GM12878 (cell line): ENCODE results near the gene C1orf232. TPM values are rescaled to one million over a fixed set of nuclear protein-coding genes. Genes with fewer than 3 reads are reported as not detected.

Source experiments
- ATAC-seq: fragments of 200-7000 bp; cut with Tn5 transposase; 3 replicates; pipeline ENCODE4 v1.9.1; 2020; ENCODE audit warnings: mild to moderate bottlenecking, moderate library complexity
- BruUV-seq: library from RNA; stranded (reverse); fragments of 400-500 nt; replicated peaks from 2 replicates; lab custom pipeline; 2021; lab: Mats Ljungman, UMichigan
- CTCF ChIA-PET: fragments of 300-600 bp; sonication (Branson Sonifier 250); formaldehyde crosslinking; extraction: SDS; loops from one replicate; lab custom pipeline; 2021; ENCODE audit warnings: inconsistent platforms; lab: Yijun Ruan, JAX
- POLR2A ChIA-PET: fragments of 350-600 bp; formaldehyde crosslinking; extraction: SDS; loops from one replicate; lab custom pipeline; 2021; ENCODE audit warnings: inconsistent platforms; lab: Charles Lee
- RAD21 ChIA-PET: fragments of 300-600 bp; sonication (Branson Sonifier 250); formaldehyde crosslinking; loops from one replicate; lab custom pipeline; 2023; ENCODE audit warnings: antibody characterized with exemption; ENCODE audit not compliant: unreplicated experiment; lab: Charles Lee
- SMC1A ChIA-PET: fragments of 300-600 bp; sonication (Branson Sonifier 250); formaldehyde crosslinking; loops from one replicate; lab custom pipeline; 2023; ENCODE audit not compliant: unreplicated experiment, uncharacterized antibody; lab: Charles Lee
- DNase-seq: peaks from one replicate; pipeline ENCODE4 v3.0.0-alpha.2; 2011; ENCODE audit warnings: low read depth, low spot score
- FAIRE-seq: peaks from 3 replicates; lab custom pipeline; 2011; peaks lifted over from hg19 to GRCh38; lab: Jason Lieb, UNC
- H2AFZ ChIP-seq: 2 replicates; pipeline ENCODE4 v1.6.0; 2011; ENCODE audit warnings: low read depth, low read length, control low read depth; ENCODE audit not compliant: control insufficient read depth
- H3K27ac ChIP-seq: 2 replicates; pipeline ENCODE4 v1.5.1; 2011; ENCODE audit warnings: control low read depth; ENCODE audit not compliant: control insufficient read depth, insufficient read depth
- H3K27me3 ChIP-seq, 2 experiments: replicated peaks in 1 of 2; 2 replicates each; pipeline versions ENCODE4 v1.6.0 to v1.6.1; 2011; ENCODE audit warnings: low read length in 1 of 2; ENCODE audit not compliant: control insufficient read depth in 2 of 2, insufficient read depth in 2 of 2
- H3K36me3 ChIP-seq, 2 experiments: 2 replicates each; pipeline ENCODE4 v1.5.1; 2011; ENCODE audit warnings: low read length in 1 of 2; ENCODE audit not compliant: control insufficient read depth in 2 of 2, insufficient read depth in 2 of 2
- H3K4me1 ChIP-seq: 2 replicates; pipeline ENCODE4 v1.6.1; 2011; ENCODE audit warnings: mild to moderate bottlenecking, low read length, moderate library complexity, mixed read lengths; ENCODE audit not compliant: control insufficient read depth, insufficient read depth
- H3K4me2 ChIP-seq: 2 replicates; pipeline ENCODE4 v1.6.0; 2011; ENCODE audit warnings: control low read depth; ENCODE audit not compliant: control insufficient read depth, insufficient read depth
- H3K4me3 ChIP-seq: fragments of 200-600 bp; sonication (generic); 2 replicates; pipeline ENCODE4 v1.5.1; 2016
- H3K79me2 ChIP-seq: 2 replicates; pipeline ENCODE4 v1.6.0; 2011; ENCODE audit warnings: low read length; ENCODE audit not compliant: control insufficient read depth, insufficient read depth
- H3K9ac ChIP-seq: 2 replicates; pipeline ENCODE4 v1.8.0; 2011; ENCODE audit warnings: low read length, control low read depth, mixed read lengths; ENCODE audit not compliant: control insufficient read depth, insufficient read depth
- H3K9me3 ChIP-seq: replicated peaks from 3 replicates; pipeline ENCODE4 v1.5.1; 2011; ENCODE audit warnings: mild to moderate bottlenecking, low read length; ENCODE audit not compliant: control insufficient read depth, insufficient read depth
- H4K20me1 ChIP-seq: 2 replicates; pipeline ENCODE4 v1.6.0; 2011; ENCODE audit not compliant: control insufficient read depth, insufficient read depth
- CHD2 ChIP-seq: IDR thresholded peaks from 2 replicates; pipeline ENCODE4 v1.6.1; 2011; ENCODE audit warnings: low read depth, low read length, improper control_type of control experiment, borderline replicate concordance
- GATAD2B ChIP-seq: fragments of 450-650 bp; conservative IDR thresholded peaks from 2 replicates; pipeline ENCODE4 v1.6.1; 2017; ENCODE audit warnings: low read depth, mild to moderate bottlenecking, moderate library complexity
- HDAC2 ChIP-seq: fragments of 200-600 bp; sonication (generic); IDR thresholded peaks from 2 replicates; pipeline ENCODE4 v1.6.1; 2017
- IRF4 ChIP-seq: IDR thresholded peaks from 2 replicates; pipeline ENCODE4 v1.6.1; 2011; ENCODE audit warnings: low read depth, low read length
- NFIC ChIP-seq: IDR thresholded peaks from 2 replicates; pipeline ENCODE4 v1.6.1; 2012; ENCODE audit warnings: low read depth, mild to moderate bottlenecking, inconsistent platforms, low read length, moderate library complexity
- NFYB ChIP-seq: IDR thresholded peaks from 2 replicates; pipeline ENCODE4 v1.6.1; 2011; ENCODE audit warnings: low read depth, mild to moderate bottlenecking, low read length, improper control_type of control experiment, moderate library complexity; ENCODE audit not compliant: insufficient read depth
- RAD21 ChIP-seq: IDR thresholded peaks from 2 replicates; pipeline ENCODE4 v1.6.1; 2011; ENCODE audit warnings: mild to moderate bottlenecking, low read depth, low read length, moderate library complexity; ENCODE audit not compliant: insufficient read depth
- SIX5 ChIP-seq: IDR thresholded peaks from 2 replicates; pipeline ENCODE4 v1.6.1; 2011; ENCODE audit warnings: mild to moderate bottlenecking, low read depth, low read length, moderate library complexity; ENCODE audit not compliant: severe bottlenecking
- SMARCA5 ChIP-seq: fragments of 450-650 bp; IDR thresholded peaks from 2 replicates; pipeline ENCODE4 v1.6.1; 2017; ENCODE audit warnings: mild to moderate bottlenecking
- SUPT20H ChIP-seq: IDR thresholded peaks from 2 replicates; pipeline ENCODE4 v1.6.1; 2011; ENCODE audit warnings: low read depth, mild to moderate bottlenecking, low read length, moderate library complexity, borderline replicate concordance; ENCODE audit not compliant: control insufficient read depth
- TCF3 ChIP-seq: IDR thresholded peaks from 2 replicates; pipeline ENCODE4 v1.6.1; 2012; ENCODE audit warnings: low read depth, mild to moderate bottlenecking, low read length, borderline replicate concordance; ENCODE audit not compliant: insufficient read depth
- YY1 ChIP-seq: IDR thresholded peaks from 2 replicates; pipeline ENCODE4 v1.6.1; 2011; ENCODE audit warnings: low read depth, mild to moderate bottlenecking, low read length
- WGBS: methylation state at CpG from one replicate; pipeline ENCODE4 v1.1.6; 2016; ENCODE audit warnings: low lambda C conversion rate; ENCODE audit not compliant: insufficient replicate concordance, insufficient coverage; ENCODE audit errors: missing lambda C conversion rate; 5-methylcytosine and 5-hydroxymethylcytosine counted together
- in situ Hi-C: fragments of 300-500 bp; cut with MboI; formaldehyde crosslinking; loops from 9 replicates; pipeline ENCODE4 v1.14.3; 2018; ENCODE audit warnings: mixed read lengths
- intact Hi-C: fragments of 100-400 bp; cut with micrococcal nuclease; formaldehyde crosslinking; loops from one replicate; pipeline ENCODE4 v1.14.2; 2022; ENCODE audit not compliant: unreplicated experiment
- polyA plus RNA-seq, 11 experiments: library from polyadenylated mRNA; depleted of rRNA in 4 of 11; unstranded in 6 of 11; stranded (reverse) in 5 of 11; fragments of >200 nt; fragmentation: Nextera tagmentation in 4 of 11; fragmentation: Illumina TruSeq in 1 of 11; extraction: Ambion mirVana in 4 of 11; extraction: Trizol in 1 of 11; gene quantifications; 1 replicate in 1 of 11; 2 replicates in 10 of 11; pipeline versions ENCODE4 v1.2.1 to v1.2.3, GENCODE V29; 2011 to 2016; ENCODE audit warnings: inconsistent platforms in 2 of 11, missing spikeins in 2 of 11, low read depth in 1 of 11
- total RNA-seq, 4 experiments: library from RNA; depleted of rRNA in 3 of 4; stranded (reverse); fragments of >200 nt in 3 of 4; fragmentation: Illumina TruSeq in 1 of 4; extraction: Trizol in 1 of 4; gene quantifications; 2 replicates each; pipeline versions ENCODE4 v1.2.1 to v1.2.3, GENCODE V29; 2013 to 2021
- TF ChIP-seq, protein P1 (sequence below): IDR thresholded peaks from 2 replicates; pipeline ENCODE4 v1.6.1; 2011; ENCODE audit warnings: mild to moderate bottlenecking, low read depth, low read length, moderate library complexity; ENCODE audit not compliant: insufficient replicate concordance
- TF ChIP-seq, protein P2 (sequence below): IDR thresholded peaks from 2 replicates; pipeline ENCODE4 v1.6.1; 2012; ENCODE audit warnings: low read depth, low read length, improper control_type of control experiment
- TF ChIP-seq, protein P3 (sequence below): fragments of 450-650 bp; formaldehyde crosslinking; IDR thresholded peaks from 2 replicates; pipeline ENCODE4 v1.4.0; 2022; ENCODE audit warnings: mild to moderate bottlenecking, moderate library complexity

Gene C1orf232
- total and polyA plus RNA-seq, 10 of the 15 experiments (the other 5 are each of a cell fraction or from before 2014, with no cell fraction given) = not detected

DNA sequence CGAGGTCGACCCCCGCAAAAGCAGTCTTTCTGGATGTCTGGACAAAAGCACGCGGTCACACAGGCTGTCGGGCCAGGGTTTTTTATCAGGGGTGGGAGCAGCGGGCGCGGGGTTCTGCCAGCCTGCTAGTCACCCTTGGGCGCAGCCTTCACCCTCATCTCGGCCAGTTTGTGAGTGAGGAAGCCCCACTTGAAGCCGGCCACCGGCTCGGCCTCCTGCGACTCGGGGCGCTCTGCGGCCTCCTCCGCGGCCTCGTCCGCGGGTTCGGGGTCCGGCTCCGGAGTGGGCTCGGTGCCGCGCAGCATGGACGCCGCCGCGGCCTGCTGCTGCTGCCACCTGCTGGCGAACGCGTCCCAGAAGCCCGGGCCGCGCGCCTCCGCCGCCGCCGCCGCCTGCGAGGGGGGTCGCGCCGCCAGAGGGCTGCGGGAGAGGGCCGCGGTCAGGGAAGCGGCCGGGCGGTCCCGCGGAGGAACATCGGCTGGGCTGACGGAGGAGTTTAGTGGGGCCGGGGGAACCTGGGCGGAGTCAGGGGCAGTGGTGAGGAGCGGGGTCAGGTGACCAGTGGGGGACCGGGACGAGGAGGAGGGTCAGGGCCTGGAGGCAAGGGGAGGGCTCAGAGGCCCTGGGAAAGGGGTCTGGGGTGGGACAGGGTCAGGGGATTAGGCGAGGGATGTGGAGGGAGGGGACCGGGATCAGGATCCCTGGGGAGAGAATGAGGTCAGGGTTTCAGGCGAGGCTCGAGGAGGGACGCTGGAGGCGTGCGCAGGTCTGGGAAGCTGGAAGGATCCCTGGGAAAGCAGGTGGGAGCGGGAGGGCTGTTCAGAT is 4.5 kb downstream of the C1orf232 start:
- Histone ChIP-seq H3K79me2 (no peaks in the 10 kb centered on the region), H3K27me3 (peaks cover 3 to 13% of the 10 kb centered on the region in 2 experiments), H3K4me3 (peak overlapping the region; percentile 44; the same call in 1 of the 2 replicates), H2AFZ (peak overlapping the region; percentile 34), H3K4me2 (peak overlapping the region; percentile 84), H3K9ac (no peak overlapping the region), H3K4me1 (peaks cover 4% of the 10 kb centered on the region), H3K36me3 (no peaks in the 10 kb centered on the region), H3K9me3 (no peaks in the 10 kb centered on the region; the same call in 2 of the 3 replicates), H4K20me1 (no peaks in the 10 kb centered on the region), H3K27ac (no peak overlapping the region)
- ATAC-seq = peak; percentile 58
- ChIA-PET CTCF (interaction anchor here (0.6 to 1.8 kb wide), 3 partner anchors 70 to 1472 kb away, joined by 3 to 8 read pairs (median 4); partner anchors contain the start of gene CEP85), RAD21 (interaction anchor here (0.6 to 0.7 kb wide), 2 partner anchors 128 to 328 kb away, joined by 3 read pairs; no protein-coding TSS in a partner anchor), POLR2A (no interaction called here), SMC1A (no interaction called here)
- in situ Hi-C loops = no loop called here
- intact Hi-C loops = loop anchor here (5.0 to 10.0 kb wide), 2 partner anchors 57 to 231 kb away; no protein-coding TSS in a partner anchor
- no peak for FAIRE-seq
- 22% methylated on average over 46 of the region's 72 CpGs for WGBS
- DNase-seq = no peak
- BruUV-seq = no TSS peak
- TF ChIP-seq SIX5 = no peak
- TF ChIP-seq NFIC = no peak
- TF ChIP-seq TCF3 = no peak
- no peak for TF ChIP-seq NFYB
- TF ChIP-seq YY1 = peak; percentile 82
- no peak for TF ChIP-seq CHD2
- TF ChIP-seq, protein P1, sequence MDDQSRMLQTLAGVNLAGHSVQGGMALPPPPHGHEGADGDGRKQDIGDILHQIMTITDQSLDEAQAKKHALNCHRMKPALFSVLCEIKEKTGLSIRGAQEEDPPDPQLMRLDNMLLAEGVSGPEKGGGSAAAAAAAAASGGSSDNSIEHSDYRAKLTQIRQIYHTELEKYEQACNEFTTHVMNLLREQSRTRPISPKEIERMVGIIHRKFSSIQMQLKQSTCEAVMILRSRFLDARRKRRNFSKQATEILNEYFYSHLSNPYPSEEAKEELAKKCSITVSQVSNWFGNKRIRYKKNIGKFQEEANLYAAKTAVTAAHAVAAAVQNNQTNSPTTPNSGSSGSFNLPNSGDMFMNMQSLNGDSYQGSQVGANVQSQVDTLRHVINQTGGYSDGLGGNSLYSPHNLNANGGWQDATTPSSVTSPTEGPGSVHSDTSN = no peak
- TF ChIP-seq IRF4 = no peak
- peak; percentile 46; the same call in 1 of the 2 replicates for TF ChIP-seq GATAD2B
- TF ChIP-seq, protein P2, sequence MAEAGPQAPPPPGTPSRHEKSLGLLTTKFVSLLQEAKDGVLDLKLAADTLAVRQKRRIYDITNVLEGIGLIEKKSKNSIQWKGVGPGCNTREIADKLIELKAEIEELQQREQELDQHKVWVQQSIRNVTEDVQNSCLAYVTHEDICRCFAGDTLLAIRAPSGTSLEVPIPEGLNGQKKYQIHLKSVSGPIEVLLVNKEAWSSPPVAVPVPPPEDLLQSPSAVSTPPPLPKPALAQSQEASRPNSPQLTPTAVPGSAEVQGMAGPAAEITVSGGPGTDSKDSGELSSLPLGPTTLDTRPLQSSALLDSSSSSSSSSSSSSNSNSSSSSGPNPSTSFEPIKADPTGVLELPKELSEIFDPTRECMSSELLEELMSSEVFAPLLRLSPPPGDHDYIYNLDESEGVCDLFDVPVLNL = no peak
- no peak for TF ChIP-seq HDAC2
- TF ChIP-seq, protein P3, sequence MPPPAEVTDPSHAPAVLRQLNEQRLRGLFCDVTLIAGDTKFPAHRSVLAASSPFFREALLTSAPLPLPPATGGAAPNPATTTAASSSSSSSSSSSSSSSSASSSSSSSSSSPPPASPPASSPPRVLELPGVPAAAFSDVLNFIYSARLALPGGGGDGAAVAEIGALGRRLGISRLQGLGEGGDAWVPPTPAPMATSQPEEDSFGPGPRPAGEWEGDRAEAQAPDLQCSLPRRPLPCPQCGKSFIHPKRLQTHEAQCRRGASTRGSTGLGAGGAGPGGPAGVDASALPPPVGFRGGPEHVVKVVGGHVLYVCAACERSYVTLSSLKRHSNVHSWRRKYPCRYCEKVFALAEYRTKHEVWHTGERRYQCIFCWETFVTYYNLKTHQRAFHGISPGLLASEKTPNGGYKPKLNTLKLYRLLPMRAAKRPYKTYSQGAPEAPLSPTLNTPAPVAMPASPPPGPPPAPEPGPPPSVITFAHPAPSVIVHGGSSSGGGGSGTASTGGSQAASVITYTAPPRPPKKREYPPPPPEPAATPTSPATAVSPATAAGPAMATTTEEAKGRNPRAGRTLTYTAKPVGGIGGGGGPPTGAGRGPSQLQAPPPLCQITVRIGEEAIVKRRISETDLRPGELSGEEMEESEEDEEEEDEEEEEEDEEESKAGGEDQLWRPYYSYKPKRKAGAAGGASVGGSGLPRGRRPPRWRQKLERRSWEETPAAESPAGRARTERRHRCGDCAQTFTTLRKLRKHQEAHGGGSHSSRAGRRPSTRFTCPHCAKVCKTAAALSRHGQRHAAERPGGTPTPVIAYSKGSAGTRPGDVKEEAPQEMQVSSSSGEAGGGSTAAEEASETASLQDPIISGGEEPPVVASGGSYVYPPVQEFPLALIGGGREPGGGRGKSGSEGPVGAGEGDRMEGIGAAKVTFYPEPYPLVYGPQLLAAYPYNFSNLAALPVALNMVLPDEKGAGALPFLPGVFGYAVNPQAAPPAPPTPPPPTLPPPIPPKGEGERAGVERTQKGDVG (CRISPR knock-in tag) = no peak
- TF ChIP-seq SMARCA5 = peak; percentile 43; the same call in 1 of the 2 replicates
- TF ChIP-seq RAD21 = peak; percentile 28; the same call in 1 of the 2 replicates
- no peak for TF ChIP-seq SUPT20H
